Measurements from ENCODE around the gene SERPINA12.

- no peak for TF ChIP-seq CTCF (IDR thresholded peaks at IDR 0.05)
- TF ChIP-seq POLR2A (IDR thresholded peaks at IDR 0.05): no peak
Measured at GRCh38 chr14:94446126-94446525, 63.1 kb downstream of the SERPINA12 start.
